ENCODE results near the gene SERPINA3. TPM values are rescaled to one million over a fixed set of nuclear protein-coding genes. Genes with fewer than 3 reads are reported as not detected.

Gene SERPINA3
- total RNA-seq, result 324 and 530 TPM in 2 replicates

GRCh38 chr14:94612174-94612573 lies at the start of gene SERPINA3:
Gene SERPINA3, plus strand, starts transcription at chr14:94612391. Its CDS starts 2,051 bp downstream, at chr14:94614442.

GRCh38 chr14:94581127-94581999 lies 30.8 kb upstream of the SERPINA3 start, which contains the start of gene SERPINA5:
Gene SERPINA5, plus strand, starts transcription at chr14:94581426. Its CDS starts 5,937 bp downstream, at chr14:94587363.

Other genes starting within 250 kb of the SERPINA3 start
- gene SERPINA2, start 245.7 kb upstream of the SERPINA3 start, total RNA-seq, result not detected in 2 replicates
- gene SERPINA1, start 223.8 kb upstream of the SERPINA3 start, total RNA-seq, result not detected in 2 replicates
- not detected in 2 replicates for gene SERPINA11, start 159.6 kb upstream of the SERPINA3 start, total RNA-seq
- not detected in 2 replicates for gene SERPINA9, start 136.2 kb upstream of the SERPINA3 start, total RNA-seq
- gene SERPINA12, start 102.9 kb upstream of the SERPINA3 start, total RNA-seq, result not detected in 2 replicates
- not detected in 2 replicates for gene SERPINA4, start 50.9 kb upstream of the SERPINA3 start, total RNA-seq
- gene SERPINA5, start 31.0 kb upstream of the SERPINA3 start, total RNA-seq, result 1.1 and 1.5 TPM in 2 replicates
- gene GSC, start 157.7 kb downstream of the SERPINA3 start, total RNA-seq, result not detected in 2 replicates